Naive thymus-derived CD4-positive, alpha-beta T cell (primary cell): ENCODE measurements around the gene AKAP6. TPM values are rescaled to one million over a fixed set of nuclear protein-coding genes. Genes with fewer than 3 reads are reported as not detected.

Experiments
- ATAC-seq: fragments of 150-1000 bp; cut with Tn5 transposase; 2 replicates; pipeline ENCODE4 v1.10.0; 2021; ENCODE audit warnings: mild to moderate bottlenecking, moderate library complexity
- CTCF ChIA-PET: fragments of 350-600 bp; sonication (Branson Sonifier 250); formaldehyde crosslinking; loops from one replicate; lab custom pipeline; 2021; ENCODE audit warnings: antibody characterized with exemption; lab: Charles Lee
- POLR2A ChIA-PET: fragments of 350-600 bp; sonication (Branson Sonifier 250); formaldehyde crosslinking; loops from one replicate; lab custom pipeline; 2021; ENCODE audit warnings: antibody characterized with exemption, inconsistent platforms; lab: Charles Lee
- DNase-seq, 9 donors: peaks; one replicate each; pipeline versions ENCODE4 v3.0.0 to v3.0.0-alpha.2; 2020 to 2022; ENCODE audit warnings: mixed read lengths in 1 of 9
- H3K27ac ChIP-seq: one replicate; pipeline ENCODE4 v1.7.0; 2013; ENCODE audit warnings: mild to moderate bottlenecking, low read depth, low read length, moderate library complexity
- H3K27me3 ChIP-seq, 2 donors: one replicate each; pipeline ENCODE4 v1.7.0; 2013; ENCODE audit warnings: low read length in 2 of 2, mild to moderate bottlenecking in 2 of 2, moderate library complexity in 2 of 2; ENCODE audit not compliant: control insufficient read depth in 2 of 2, insufficient read depth in 2 of 2
- H3K36me3 ChIP-seq, 3 experiments: 1 replicate in 2 of 3; 2 replicates in 1 of 3; pipeline ENCODE4 v1.7.0; 2013; ENCODE audit warnings: low read length in 3 of 3, mild to moderate bottlenecking in 3 of 3, moderate library complexity in 1 of 3; ENCODE audit not compliant: insufficient read depth in 3 of 3, control insufficient read depth in 2 of 3
- H3K4me1 ChIP-seq, 2 donors: one replicate each; pipeline ENCODE4 v1.7.0; 2013; ENCODE audit warnings: low read length in 2 of 2, mild to moderate bottlenecking in 2 of 2, moderate library complexity in 1 of 2; ENCODE audit not compliant: control insufficient read depth in 2 of 2, insufficient read depth in 2 of 2
- H3K4me3 ChIP-seq: 2 replicates; pipeline ENCODE4 v1.7.0; 2013; ENCODE audit warnings: mild to moderate bottlenecking, low read length
- H3K9me3 ChIP-seq, 3 experiments: 1 replicate in 2 of 3; 2 replicates in 1 of 3; pipeline ENCODE4 v1.7.0; 2013; ENCODE audit warnings: low read length in 3 of 3; ENCODE audit not compliant: control insufficient read depth in 2 of 3
- H3K27ac Mint-ChIP-seq, 9 donors: one replicate each; pipeline ENCODE4 v1.8.0; 2020 to 2022; ENCODE audit warnings: mixed read lengths in 9 of 9, mild to moderate bottlenecking in 8 of 9, moderate library complexity in 5 of 9, inconsistent platforms in 2 of 9
- H3K27me3 Mint-ChIP-seq, 5 donors: one replicate each; pipeline ENCODE4 v1.8.0; 2021 to 2022; ENCODE audit warnings: mixed read lengths in 5 of 5, mild to moderate bottlenecking in 1 of 5
- H3K36me3 Mint-ChIP-seq, 5 donors: one replicate each; pipeline ENCODE4 v1.8.0; 2020 to 2022; ENCODE audit warnings: mixed read lengths in 5 of 5, mild to moderate bottlenecking in 3 of 5, inconsistent platforms in 1 of 5
- H3K4me1 Mint-ChIP-seq, 7 donors: one replicate each; pipeline ENCODE4 v1.8.0; 2020 to 2022; ENCODE audit warnings: mixed read lengths in 7 of 7, mild to moderate bottlenecking in 3 of 7, inconsistent platforms in 1 of 7
- H3K4me3 Mint-ChIP-seq, 10 donors: one replicate each; pipeline ENCODE4 v1.8.0; 2020 to 2022; ENCODE audit warnings: mild to moderate bottlenecking in 10 of 10, mixed read lengths in 10 of 10, moderate library complexity in 6 of 10, inconsistent platforms in 2 of 10
- H3K9me3 Mint-ChIP-seq, 11 donors: one replicate each; pipeline ENCODE4 v1.8.0; 2020 to 2022; ENCODE audit warnings: mixed read lengths in 11 of 11, mild to moderate bottlenecking in 4 of 11, inconsistent platforms in 1 of 11, moderate library complexity in 1 of 11
- intact Hi-C, 2 donors: fragments of 100-400 bp; cut with micrococcal nuclease; formaldehyde crosslinking; loops; one replicate each; pipeline ENCODE4 v1.15.1; 2023
- polyA plus RNA-seq, 2 donors: library from polyadenylated mRNA; unstranded; fragments of 300-500 nt; fragmentation: Illumina TruSeq; gene quantifications; one replicate each; pipeline ENCODE4 v1.2.3, GENCODE V29; 2021
- total RNA-seq, 6 experiments: library from RNA in 5 of 6; stranded (reverse) in 5 of 6; gene quantifications; 1 replicate in 5 of 6; 2 replicates in 1 of 6; pipeline ENCODE4 v1.2.3 and lab custom pipeline; 2021 to 2026

AKAP6 gene
- total and polyA plus RNA-seq, 7 experiments from 2014 or later, result 0.29 to 7.9 (median 4.1) TPM

DNA sequence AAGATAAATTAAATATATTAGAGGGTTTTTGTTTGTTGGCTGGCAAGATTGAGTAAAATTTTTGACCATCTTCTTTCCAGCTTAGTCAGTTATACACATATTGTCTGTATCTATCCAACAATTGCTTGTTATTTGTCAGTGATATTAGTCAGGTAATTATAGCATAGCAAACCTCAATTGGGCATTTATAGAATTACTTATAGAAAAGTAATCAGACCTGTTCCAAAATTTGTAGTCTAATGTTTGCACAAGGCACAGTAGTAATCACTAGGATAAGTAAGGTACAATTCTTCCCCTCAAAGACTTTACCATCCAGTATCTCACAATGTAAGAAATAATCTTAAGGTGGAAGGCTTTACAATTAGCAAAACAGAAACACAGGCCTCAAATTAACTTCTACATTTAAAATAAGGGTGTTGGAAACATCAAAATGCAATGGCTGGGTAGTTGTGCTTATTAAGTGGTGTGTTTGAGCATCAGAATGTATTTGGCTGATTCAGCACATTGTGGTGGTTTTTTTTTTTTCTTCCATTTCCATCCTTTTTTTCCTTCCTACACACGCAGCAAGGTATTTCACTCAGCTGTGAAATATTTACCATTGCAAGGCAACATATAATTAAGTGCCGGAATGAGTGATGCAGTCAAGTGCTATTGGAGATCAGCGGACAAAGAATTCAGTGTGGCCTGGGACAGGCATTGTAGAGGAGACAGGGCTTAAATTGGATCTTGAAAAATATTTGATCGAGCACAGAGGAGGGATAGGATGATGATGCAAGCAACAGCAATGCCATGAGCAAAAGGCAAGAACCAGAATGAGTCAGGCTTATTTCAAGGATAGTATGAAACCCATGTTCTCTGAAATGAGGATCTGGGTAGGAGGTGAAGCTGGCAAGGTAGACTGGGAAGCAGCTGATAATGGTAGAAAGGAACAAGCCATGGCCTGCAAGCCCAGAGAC lies 178.2 kb downstream of the AKAP6 start:
- Histone ChIP-seq H3K27me3 (no peaks in the 10 kb centered on the region), H3K36me3 (no peaks in the 10 kb centered on the region), H3K9me3 (no peaks in the 10 kb centered on the region), H3K4me3 (no peak overlapping the region), H3K27ac (no peak overlapping the region), H3K4me1 (no peaks in the 10 kb centered on the region)
- CTCF ChIA-PET, result no interaction called here
- POLR2A ChIA-PET, result no interaction called here
- no peaks in the 10 kb centered on the region for H3K4me1 Mint-ChIP-seq
- intact Hi-C loops, result no loop called here
- DNase-seq (no peak), ATAC-seq (no peak)
- H3K9me3 Mint-ChIP-seq, result peaks cover 0 to 3% (median 0%) of the 10 kb centered on the region in 11 donors
- H3K4me3 Mint-ChIP-seq, result no peak overlapping the region
- H3K36me3 Mint-ChIP-seq, result peaks cover 0 to 3% (median 0%) of the 10 kb centered on the region in 5 donors
- no peaks in the 10 kb centered on the region for H3K27me3 Mint-ChIP-seq
- H3K27ac Mint-ChIP-seq, result no peak overlapping the region

- CTCF ChIA-PET, result no interaction called here
Observed at GRCh38 chr14:32508281-32508680, 179.2 kb downstream of the AKAP6 start.

GRCh38 chr14:32509632-32510187 lies 180.6 kb downstream of the AKAP6 start:
- H3K4me1 Mint-ChIP-seq, result no peaks in the 10 kb centered on the region
- Histone ChIP-seq H3K27me3 (peaks cover 0 to 3% of the 10 kb centered on the region in 2 donors), H3K4me3 (no peak overlapping the region), H3K9me3 (no peaks in the 10 kb centered on the region), H3K27ac (no peak overlapping the region), H3K36me3 (no peaks in the 10 kb centered on the region), H3K4me1 (no peaks in the 10 kb centered on the region)
- H3K27me3 Mint-ChIP-seq, result peaks cover 0 to 6% (median 2%) of the 10 kb centered on the region in 5 donors
- DNase-seq (no peak), ATAC-seq (no peak)
- ChIA-PET POLR2A (no interaction called here), CTCF (no interaction called here)
- peaks cover 0 to 1% (median 0%) of the 10 kb centered on the region in 5 donors for H3K36me3 Mint-ChIP-seq
- H3K4me3 Mint-ChIP-seq, result no peak overlapping the region
- intact Hi-C loops, result no loop called here
- peaks cover 0 to under 1% (median 0%) of the 10 kb centered on the region in 11 donors for H3K9me3 Mint-ChIP-seq
- H3K27ac Mint-ChIP-seq, result no peak overlapping the region

More at GRCh38 chr14:32508281-32508680, 179.2 kb downstream of the AKAP6 start:
- H3K27me3 Mint-ChIP-seq, result no peaks in the 10 kb centered on the region
- POLR2A ChIA-PET, result no interaction called here
- ATAC-seq, result no peak
- H3K27me3 ChIP-seq, result no peaks in the 10 kb centered on the region
- no peak overlapping the region for H3K27ac Mint-ChIP-seq
- H3K4me1 ChIP-seq, result no peaks in the 10 kb centered on the region
- intact Hi-C loops, result no loop called here
- peaks cover 0 to 3% (median 0%) of the 10 kb centered on the region in 5 donors for H3K36me3 Mint-ChIP-seq
- DNase-seq, result no peak
- H3K36me3 ChIP-seq, result no peaks in the 10 kb centered on the region
- H3K9me3 Mint-ChIP-seq, result peaks cover 0 to 3% (median 0%) of the 10 kb centered on the region in 11 donors
- no peaks in the 10 kb centered on the region for H3K9me3 ChIP-seq
- H3K4me1 Mint-ChIP-seq, result no peaks in the 10 kb centered on the region
- no peak overlapping the region for H3K4me3 Mint-ChIP-seq
- H3K27ac ChIP-seq, result no peak overlapping the region
- no peak overlapping the region for H3K4me3 ChIP-seq

GRCh38 chr14:32510815-32511214 lies 181.7 kb downstream of the AKAP6 start:
- ChIA-PET POLR2A (no interaction called here), CTCF (interaction anchor here (0.6 kb wide), 1 partner anchor 683 kb away, joined by 3 read pairs; no protein-coding TSS in a partner anchor)
- H3K4me1 Mint-ChIP-seq, result no peaks in the 10 kb centered on the region
- no peaks in the 10 kb centered on the region for H3K9me3 Mint-ChIP-seq
- H3K27ac Mint-ChIP-seq, result no peak overlapping the region
- Histone ChIP-seq H3K27ac (no peak overlapping the region), H3K4me1 (no peaks in the 10 kb centered on the region), H3K36me3 (no peaks in the 10 kb centered on the region), H3K27me3 (peaks cover 0 to 3% of the 10 kb centered on the region in 2 donors), H3K4me3 (no peak overlapping the region), H3K9me3 (no peaks in the 10 kb centered on the region)
- no peak overlapping the region for H3K4me3 Mint-ChIP-seq
- H3K36me3 Mint-ChIP-seq, result no peaks in the 10 kb centered on the region
- intact Hi-C loops, result no loop called here
- ATAC-seq (no peak), DNase-seq (no peak)
- H3K27me3 Mint-ChIP-seq, result peaks cover 0 to 17% (median 6%) of the 10 kb centered on the region in 5 donors

- ATAC-seq, result no peak
- POLR2A ChIA-PET, result no interaction called here
- intact Hi-C loops, result no loop called here
Observed at GRCh38 chr14:32512348-32512747, 183.2 kb downstream of the AKAP6 start.

DNA sequence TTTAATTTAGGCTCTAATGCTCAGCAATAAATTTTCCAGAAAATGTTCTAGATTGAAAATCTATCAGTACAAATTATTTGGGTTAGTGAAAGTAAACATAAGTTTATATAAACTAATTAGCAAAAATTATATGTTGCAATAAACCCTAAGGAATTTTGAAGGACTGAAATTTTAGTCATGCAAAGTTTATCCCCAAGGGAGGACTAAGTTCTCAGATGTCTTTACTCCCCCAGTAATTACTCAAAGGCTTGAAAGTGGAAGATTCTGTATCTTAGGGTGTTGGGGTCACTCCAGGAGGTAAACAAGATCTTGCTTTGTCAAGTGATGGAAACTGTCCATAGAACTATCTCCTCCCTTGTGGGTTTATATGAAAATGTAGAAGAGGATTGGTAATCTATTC lies 183.7 kb downstream of the AKAP6 start:
- Histone ChIP-seq H3K4me3 (no peak overlapping the region), H3K36me3 (no peaks in the 10 kb centered on the region), H3K27ac (no peak overlapping the region), H3K27me3 (peaks cover 0 to 3% of the 10 kb centered on the region in 2 donors), H3K4me1 (no peaks in the 10 kb centered on the region), H3K9me3 (no peaks in the 10 kb centered on the region)
- CTCF ChIA-PET, result no interaction called here
- intact Hi-C loops, result no loop called here
- H3K36me3 Mint-ChIP-seq, result no peaks in the 10 kb centered on the region
- H3K27ac Mint-ChIP-seq, result no peak overlapping the region
- H3K27me3 Mint-ChIP-seq, result peaks cover 0 to 20% (median 6%) of the 10 kb centered on the region in 5 donors
- no peak overlapping the region for H3K4me3 Mint-ChIP-seq
- H3K4me1 Mint-ChIP-seq, result no peaks in the 10 kb centered on the region
- peaks cover 0 to under 1% (median 0%) of the 10 kb centered on the region in 11 donors for H3K9me3 Mint-ChIP-seq
- ATAC-seq, result no peak
- no peak for DNase-seq
- POLR2A ChIA-PET, result no interaction called here

More at GRCh38 chr14:32512348-32512747, 183.2 kb downstream of the AKAP6 start:
- no peaks in the 10 kb centered on the region for H3K36me3 ChIP-seq
- CTCF ChIA-PET, result no interaction called here
- H3K4me3 Mint-ChIP-seq, result no peak overlapping the region
- no peak overlapping the region for H3K4me3 ChIP-seq
- H3K9me3 ChIP-seq, result no peaks in the 10 kb centered on the region
- H3K27me3 Mint-ChIP-seq, result peaks cover 0 to 20% (median 6%) of the 10 kb centered on the region in 5 donors
- H3K36me3 Mint-ChIP-seq, result no peaks in the 10 kb centered on the region
- no peaks in the 10 kb centered on the region for H3K4me1 Mint-ChIP-seq
- DNase-seq, result no peak
- H3K27ac ChIP-seq, result no peak overlapping the region
- no peaks in the 10 kb centered on the region for H3K9me3 Mint-ChIP-seq
- no peak overlapping the region for H3K27ac Mint-ChIP-seq
- no peaks in the 10 kb centered on the region for H3K4me1 ChIP-seq
- peaks cover 0 to 3% of the 10 kb centered on the region in 2 donors for H3K27me3 ChIP-seq
